ENCODE results near the gene IQGAP2.

IQGAP2 gene

GRCh38 chr5:76384189-76384588, 18.9 kb upstream of the IQGAP2 start:
- no peaks in the 10 kb centered on the region for H3K9me3 ChIP-seq (ENCODE audit: control insufficient read depth, insufficient read depth, low read depth, low read length)
- TF ChIP-seq SCRT2 (tag by site-specific recombination; IDR thresholded peaks at IDR 0.05): no peak
- TF ChIP-seq REST (tag by site-specific recombination; IDR thresholded peaks at IDR 0.05): no peak
- no peak for TF ChIP-seq PRDM1 (tag by site-specific recombination; IDR thresholded peaks at IDR 0.05)
- H3K4me3 ChIP-seq (ENCODE audit: low read depth, low read length): no peak overlapping the region
- H3K27ac ChIP-seq (ENCODE audit: extremely low read depth, low read depth, low read length): no peak overlapping the region
- ChIA-PET CTCF (interaction anchor here (1.2 kb wide), 1 partner anchor 19 kb away, joined by 4 read pairs; the partner anchor contains the start of gene IQGAP2), POLR2A (no interaction called here)
- no peaks in the 10 kb centered on the region; the same call in 1 of the 2 replicates for H3K4me1 ChIP-seq (ENCODE audit: control insufficient read depth, insufficient read depth, low read length)
- no peaks in the 10 kb centered on the region; a peak in 1 of 3 replicates for H3K36me3 ChIP-seq (ENCODE audit: control insufficient read depth in 2 of 2, insufficient read depth in 1 of 2, low read length in 2 of 2)

GRCh38 chr5:76384705-76385104, 18.4 kb upstream of the IQGAP2 start:
- H3K27ac ChIP-seq (ENCODE audit: extremely low read depth, low read depth, low read length): no peak overlapping the region
- H3K4me3 ChIP-seq (ENCODE audit: low read depth, low read length): no peak overlapping the region
- ChIA-PET CTCF (no interaction called here), POLR2A (no interaction called here)
- no peaks in the 10 kb centered on the region; a peak in 1 of 3 replicates for H3K36me3 ChIP-seq (ENCODE audit: control insufficient read depth in 2 of 2, insufficient read depth in 1 of 2, low read length in 2 of 2)
- no peaks in the 10 kb centered on the region for H3K9me3 ChIP-seq (ENCODE audit: control insufficient read depth, insufficient read depth, low read depth, low read length)
- no peaks in the 10 kb centered on the region for H3K4me1 ChIP-seq (ENCODE audit: control insufficient read depth, insufficient read depth, low read length)
- TF ChIP-seq ZNF544 (tag by site-specific recombination; IDR thresholded peaks at IDR 0.05) (no peak), ZNF596 (tag by site-specific recombination; IDR thresholded peaks at IDR 0.05) (no peak), ZNF404 (tag by site-specific recombination; IDR thresholded peaks at IDR 0.05) (no peak), ZBTB20 (tag by site-specific recombination; IDR thresholded peaks at IDR 0.05) (no peak), ZNF658 (tag by site-specific recombination; IDR thresholded peaks at IDR 0.05) (no peak), ZBTB26 (tag by site-specific recombination; optimal IDR thresholded peaks at IDR 0.05) (no peak), ZSCAN5A (tag by site-specific recombination; IDR thresholded peaks at IDR 0.05) (no peak), ZNF398 (tag by site-specific recombination; IDR thresholded peaks at IDR 0.05) (no peak), GLIS1 (tag by site-specific recombination; IDR thresholded peaks at IDR 0.05) (no peak), ZNF175 (tag by site-specific recombination; IDR thresholded peaks at IDR 0.05) (no peak), TRIM28 (IDR thresholded peaks at IDR 0.05; ENCODE audit: borderline replicate concordance, low read length) (no peak), ZNF324 (tag by site-specific recombination; IDR thresholded peaks at IDR 0.05) (no peak), ZNF248 (tag by site-specific recombination; IDR thresholded peaks at IDR 0.05) (no peak), GLI4 (tag by site-specific recombination; IDR thresholded peaks at IDR 0.05) (no peak), SP3 (tag by site-specific recombination; IDR thresholded peaks at IDR 0.05) (no peak), ZNF132 (tag by site-specific recombination; IDR thresholded peaks at IDR 0.05; ENCODE audit: borderline replicate concordance) (no peak), ZNF423 (tag by site-specific recombination; IDR thresholded peaks at IDR 0.05) (no peak), ZNF677 (tag by site-specific recombination; IDR thresholded peaks at IDR 0.05) (no peak), PRDM10 (tag by site-specific recombination; IDR thresholded peaks at IDR 0.05) (no peak), ZNF37A (tag by site-specific recombination; IDR thresholded peaks at IDR 0.05) (no peak)

All from HEK293 (cell line).